OCI-LY3 (cell line): ENCODE results near the gene TMPO.

ENCODE experiments used
- H2AFZ ChIP-seq: fragments of 200-600, 300-600 bp; shearing (Covaris generic); 2 replicates; pipeline ENCODE4 v1.6.0; 2014; ENCODE audit warnings: antibody characterized with exemption, low read depth, low read length
- H3K27ac ChIP-seq: fragments of 200-600, 300-600 bp; sonication (generic); 2 replicates; pipeline ENCODE4 v1.5.1; 2014; ENCODE audit warnings: mild to moderate bottlenecking, low read length, moderate library complexity, mixed read lengths
- H3K27me3 ChIP-seq: fragments of 200-600, 300-600 bp; sonication (generic); 2 replicates; pipeline ENCODE4 v1.6.1; 2014; ENCODE audit warnings: low read depth, low read length, mixed read lengths
- H3K36me3 ChIP-seq: fragments of 200-600, 300-600 bp; sonication (generic); replicated peaks from 2 replicates; pipeline ENCODE3; 2014; ENCODE audit warnings: low read depth, low read length, mixed read lengths
- H3K4me1 ChIP-seq: fragments of 300-600, 200-600 bp; sonication (generic); 2 replicates; pipeline ENCODE4 v1.6.1; 2014; ENCODE audit warnings: low read length, mixed read lengths
- H3K4me2 ChIP-seq: fragments of 200-600, 300-600 bp; sonication (generic); 2 replicates; pipeline ENCODE4 v1.6.1; 2014; ENCODE audit warnings: low read length, mixed read lengths
- H3K4me3 ChIP-seq: fragments of 300-600, 200-600 bp; sonication (generic); 2 replicates; pipeline ENCODE4 v1.5.1; 2014; ENCODE audit warnings: antibody characterized with exemption, mild to moderate bottlenecking, low read length, moderate library complexity
- H3K79me2 ChIP-seq: fragments of 300-600, 200-600 bp; shearing (Covaris generic); 2 replicates; pipeline ENCODE4 v1.6.1; 2014; ENCODE audit warnings: mild to moderate bottlenecking, low read length, mixed read lengths
- H3K9ac ChIP-seq: fragments of 300-600, 200-600 bp; shearing (Covaris generic); 2 replicates; pipeline ENCODE4 v1.6.0; 2014; ENCODE audit warnings: mild to moderate bottlenecking, low read length, moderate library complexity
- H3K9me3 ChIP-seq: fragments of 200-600, 300-600 bp; shearing (Covaris generic); 2 replicates; pipeline ENCODE4 v1.6.1; 2014; ENCODE audit warnings: low read length, mixed read lengths; ENCODE audit not compliant: insufficient read depth
- H4K20me1 ChIP-seq: fragments of 200-600, 300-600 bp; sonication (generic); 2 replicates; pipeline ENCODE4 v1.6.1; 2016; ENCODE audit warnings: low read length, mixed read lengths; ENCODE audit not compliant: insufficient read depth
- CTCF ChIP-seq: fragments of 200-600, 300-600 bp; sonication (generic); IDR thresholded peaks from 2 replicates; pipeline ENCODE4 v1.5.1; 2014; ENCODE audit warnings: antibody characterized with exemption, low read length, low read depth
- EZH2phosphoT487 ChIP-seq: fragments of 200-600 bp; shearing (Covaris generic); IDR thresholded peaks from 2 replicates; pipeline ENCODE4 v1.6.1; 2018; ENCODE audit warnings: antibody characterized with exemption, mixed run types, low read depth

Gene TMPO

GRCh38 chr12:98469109-98469508 lies 46.3 kb upstream of the TMPO start:
- Histone ChIP-seq H3K9me3 (no peaks in the 10 kb centered on the region), H3K9ac (no peak overlapping the region), H3K4me3 (no peak overlapping the region), H3K27ac (no peak overlapping the region), H3K4me2 (no peak overlapping the region), H4K20me1 (no peaks in the 10 kb centered on the region), H3K27me3 (peaks cover 16% of the 10 kb centered on the region), H2AFZ (no peak overlapping the region), H3K4me1 (no peaks in the 10 kb centered on the region), H3K36me3 (no peaks in the 10 kb centered on the region), H3K79me2 (no peaks in the 10 kb centered on the region)
- TF ChIP-seq CTCF (no peak), EZH2phosphoT487 (no peak)

DNA sequence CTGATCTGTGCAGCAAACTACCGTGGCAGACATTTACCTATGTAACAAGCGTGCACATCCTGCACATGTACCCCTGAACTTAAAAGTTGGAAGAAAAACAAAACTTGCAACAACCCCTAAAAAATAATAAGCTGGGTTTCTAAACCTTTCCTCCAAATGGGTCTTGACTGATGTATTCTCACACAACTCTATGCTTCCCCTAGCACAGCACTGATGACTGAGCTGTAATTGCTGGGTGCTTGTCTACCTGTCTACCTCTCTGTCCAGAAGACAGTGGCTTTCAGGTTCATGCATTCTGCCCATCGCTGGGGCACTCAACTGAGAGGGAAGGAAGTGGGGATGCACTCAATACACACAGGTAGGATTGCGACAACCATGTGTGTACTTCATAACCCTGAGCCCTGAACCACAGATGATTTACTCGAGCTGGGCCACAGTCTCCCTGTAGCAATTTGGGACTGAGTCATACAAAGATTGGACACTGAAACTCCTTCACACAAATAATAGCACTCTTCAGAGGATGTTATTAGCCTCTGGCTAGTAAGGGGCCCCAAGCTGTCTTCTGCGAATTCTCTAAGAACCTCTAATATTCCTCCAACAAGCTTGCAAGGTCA lies 44.8 kb upstream of the TMPO start:
- no peaks in the 10 kb centered on the region for H3K4me1 ChIP-seq
- no peak overlapping the region for H2AFZ ChIP-seq
- H3K4me2 ChIP-seq, result no peak overlapping the region
- no peak overlapping the region for H3K27ac ChIP-seq
- no peaks in the 10 kb centered on the region for H4K20me1 ChIP-seq
- no peaks in the 10 kb centered on the region for H3K36me3 ChIP-seq
- peaks cover 5% of the 10 kb centered on the region; the same call in 1 of the 2 replicates for H3K27me3 ChIP-seq
- H3K4me3 ChIP-seq, result no peak overlapping the region
- H3K79me2 ChIP-seq, result no peaks in the 10 kb centered on the region
- H3K9me3 ChIP-seq, result no peaks in the 10 kb centered on the region
- no peak for TF ChIP-seq CTCF
- H3K9ac ChIP-seq, result no peak overlapping the region

DNA sequence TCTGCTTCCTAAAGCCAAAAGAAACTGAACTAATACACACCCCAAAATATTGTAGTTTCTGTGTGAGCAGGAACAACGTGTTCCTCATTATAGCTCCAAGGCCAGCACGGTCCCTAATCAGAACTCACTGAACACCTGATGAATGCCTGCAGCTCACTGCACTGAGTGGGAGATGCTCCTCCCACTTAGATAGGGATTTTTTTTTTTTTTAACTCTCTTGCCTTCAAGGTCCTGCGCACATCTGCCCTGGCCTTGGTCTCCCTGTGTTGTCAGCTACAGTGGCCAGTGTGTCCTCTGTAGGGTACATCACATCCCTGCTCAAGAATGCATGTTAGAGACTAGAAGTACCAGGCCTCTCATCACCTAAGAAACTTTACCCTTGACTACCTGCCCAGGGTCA lies 44.3 kb upstream of the TMPO start:
- H3K9me3 ChIP-seq, result no peaks in the 10 kb centered on the region
- H3K4me3 ChIP-seq, result no peak overlapping the region
- no peaks in the 10 kb centered on the region for H3K79me2 ChIP-seq
- no peaks in the 10 kb centered on the region for H3K4me1 ChIP-seq
- peaks cover 4% of the 10 kb centered on the region; the same call in 1 of the 2 replicates for H3K27me3 ChIP-seq
- H4K20me1 ChIP-seq, result no peaks in the 10 kb centered on the region
- H3K4me2 ChIP-seq, result no peak overlapping the region
- H2AFZ ChIP-seq, result no peak overlapping the region
- H3K27ac ChIP-seq, result no peak overlapping the region
- no peak for TF ChIP-seq EZH2phosphoT487
- no peak overlapping the region for H3K9ac ChIP-seq
- no peaks in the 10 kb centered on the region for H3K36me3 ChIP-seq

DNA sequence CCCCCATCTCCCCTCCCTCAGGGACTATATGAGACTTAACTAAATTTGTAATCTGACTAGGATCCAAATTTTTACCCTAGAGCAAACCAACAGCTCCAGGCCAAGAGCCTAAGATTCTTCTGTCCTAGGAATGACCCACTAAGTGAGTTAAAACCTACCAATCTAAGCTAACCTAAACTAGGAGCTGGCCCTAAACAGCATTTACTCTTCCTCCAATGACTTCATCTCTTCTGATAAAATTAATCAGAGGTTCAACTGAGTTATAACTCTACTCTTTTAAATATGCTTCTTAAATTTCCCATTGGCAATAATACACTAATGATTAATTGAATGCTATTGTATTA lies 39.9 kb upstream of the TMPO start:
- H4K20me1 ChIP-seq, result no peaks in the 10 kb centered on the region
- no peaks in the 10 kb centered on the region for H3K9me3 ChIP-seq
- H3K36me3 ChIP-seq, result no peaks in the 10 kb centered on the region
- H3K27ac ChIP-seq, result no peak overlapping the region
- H3K27me3 ChIP-seq, result no peaks in the 10 kb centered on the region
- no peaks in the 10 kb centered on the region for H3K4me1 ChIP-seq
- no peak overlapping the region for H3K4me3 ChIP-seq
- TF ChIP-seq CTCF (no peak), EZH2phosphoT487 (no peak)
- no peak overlapping the region for H3K9ac ChIP-seq
- H3K79me2 ChIP-seq, result no peaks in the 10 kb centered on the region
- H2AFZ ChIP-seq, result no peak overlapping the region
- H3K4me2 ChIP-seq, result no peak overlapping the region
